Measurements from ENCODE around the gene ZNF74. TPM values are rescaled to one million over a fixed set of nuclear protein-coding genes. Genes with fewer than 3 reads are reported as not detected.

The ZNF74 gene
- total RNA-seq, 4 donors from 2014 or later: 8.2 to 32.0 (median 10.8) TPM

DNA sequence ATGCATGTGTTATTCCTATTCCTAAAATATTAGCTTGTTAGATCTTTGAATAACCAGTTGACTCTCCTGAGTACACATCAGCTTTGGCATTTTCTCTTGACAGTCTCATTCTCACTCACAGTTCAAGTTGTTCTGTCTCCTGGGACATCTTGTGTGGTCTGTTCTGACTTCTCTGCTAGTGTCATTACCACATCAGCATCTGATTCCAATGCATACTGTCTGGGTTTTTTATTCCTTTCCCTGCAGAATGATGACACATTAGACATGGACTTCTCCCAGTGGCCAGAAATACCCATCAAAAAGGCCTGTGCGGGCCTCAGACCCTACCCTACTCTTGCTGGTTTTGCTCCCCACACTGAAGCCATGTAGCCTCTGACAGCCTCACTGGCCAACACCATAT, 2.7 kb downstream of the ZNF74 start:
- no peaks in the 10 kb centered on the region for H3K9me3 ChIP-seq
- no peak for DNase-seq
- H3K36me3 ChIP-seq: no peaks in the 10 kb centered on the region
- no peak overlapping the region for H3K4me3 ChIP-seq
- H3K27me3 ChIP-seq: no peaks in the 10 kb centered on the region
- no peak overlapping the region for H3K27ac ChIP-seq
- TF ChIP-seq, protein P1, sequence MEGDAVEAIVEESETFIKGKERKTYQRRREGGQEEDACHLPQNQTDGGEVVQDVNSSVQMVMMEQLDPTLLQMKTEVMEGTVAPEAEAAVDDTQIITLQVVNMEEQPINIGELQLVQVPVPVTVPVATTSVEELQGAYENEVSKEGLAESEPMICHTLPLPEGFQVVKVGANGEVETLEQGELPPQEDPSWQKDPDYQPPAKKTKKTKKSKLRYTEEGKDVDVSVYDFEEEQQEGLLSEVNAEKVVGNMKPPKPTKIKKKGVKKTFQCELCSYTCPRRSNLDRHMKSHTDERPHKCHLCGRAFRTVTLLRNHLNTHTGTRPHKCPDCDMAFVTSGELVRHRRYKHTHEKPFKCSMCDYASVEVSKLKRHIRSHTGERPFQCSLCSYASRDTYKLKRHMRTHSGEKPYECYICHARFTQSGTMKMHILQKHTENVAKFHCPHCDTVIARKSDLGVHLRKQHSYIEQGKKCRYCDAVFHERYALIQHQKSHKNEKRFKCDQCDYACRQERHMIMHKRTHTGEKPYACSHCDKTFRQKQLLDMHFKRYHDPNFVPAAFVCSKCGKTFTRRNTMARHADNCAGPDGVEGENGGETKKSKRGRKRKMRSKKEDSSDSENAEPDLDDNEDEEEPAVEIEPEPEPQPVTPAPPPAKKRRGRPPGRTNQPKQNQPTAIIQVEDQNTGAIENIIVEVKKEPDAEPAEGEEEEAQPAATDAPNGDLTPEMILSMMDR (IDR thresholded peaks at IDR 0.05): no peak
- peaks cover 0 to 19% of the 10 kb centered on the region in 2 donors for H3K4me1 ChIP-seq
- intact Hi-C loops (cut with DNase I; ENCODE audit: low total_unique reads): no loop called here

DNA sequence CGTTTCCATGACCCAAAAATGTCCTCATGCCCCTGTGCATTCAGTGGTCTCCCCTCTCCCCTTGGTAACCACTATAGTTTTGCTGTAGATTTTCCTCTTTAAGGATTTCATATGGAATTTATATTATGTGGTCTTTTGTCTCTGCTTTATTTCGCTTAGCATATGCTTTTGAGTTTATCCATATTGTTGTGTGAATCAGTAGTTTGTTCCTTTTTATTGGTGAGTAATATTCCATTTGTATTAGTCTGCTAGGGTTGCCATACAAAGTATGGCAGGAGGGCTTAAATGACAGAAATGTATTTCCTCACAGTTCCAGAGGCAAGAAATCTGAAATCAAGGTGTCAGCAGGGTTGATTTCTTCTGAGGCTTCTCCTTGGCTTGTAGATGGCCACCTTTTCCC, 3.5 kb downstream of the ZNF74 start:
- no peak overlapping the region for H3K27ac ChIP-seq
- no peaks in the 10 kb centered on the region for H3K9me3 ChIP-seq
- no peaks in the 10 kb centered on the region for H3K27me3 ChIP-seq
- H3K4me3 ChIP-seq: no peak overlapping the region
- intact Hi-C loops (cut with DNase I; ENCODE audit: low total_unique reads): no loop called here
- peaks cover 0 to 19% of the 10 kb centered on the region in 2 donors for H3K4me1 ChIP-seq
- no peak for DNase-seq
- no peaks in the 10 kb centered on the region for H3K36me3 ChIP-seq
- TF ChIP-seq POLR2A (IDR thresholded peaks at IDR 0.05): no peak

DNA sequence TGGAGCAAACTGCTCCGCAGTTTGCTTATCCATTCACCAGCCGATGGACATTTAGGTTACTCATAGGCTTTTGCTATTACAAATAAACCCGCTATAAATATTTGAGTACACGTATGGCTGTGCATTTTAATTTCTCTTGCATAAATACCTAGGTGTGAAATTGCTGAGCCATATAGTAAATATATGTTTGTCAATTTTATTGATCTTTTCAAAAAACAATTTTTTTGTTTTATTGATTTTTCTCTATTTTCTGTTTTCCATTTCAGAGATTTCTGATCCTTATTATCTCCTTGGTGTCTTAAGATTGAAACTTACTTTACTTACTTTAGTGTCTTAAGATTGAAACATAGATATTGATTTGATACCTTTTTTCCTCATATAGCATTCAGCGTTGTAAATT, 4.5 kb downstream of the ZNF74 start:
- TF ChIP-seq POLR2A (IDR thresholded peaks at IDR 0.05): no peak
- TF ChIP-seq, protein P1 (IDR thresholded peaks at IDR 0.05): no peak
- H3K27ac ChIP-seq: no peak overlapping the region
- no peak for DNase-seq
- H3K36me3 ChIP-seq: no peaks in the 10 kb centered on the region
- H3K4me3 ChIP-seq: no peak overlapping the region
- H3K4me1 ChIP-seq: peaks cover 0 to 19% of the 10 kb centered on the region in 2 donors
- H3K27me3 ChIP-seq: no peaks in the 10 kb centered on the region
- intact Hi-C loops (cut with DNase I; ENCODE audit: low total_unique reads): no loop called here
- no peaks in the 10 kb centered on the region for H3K9me3 ChIP-seq

DNA sequence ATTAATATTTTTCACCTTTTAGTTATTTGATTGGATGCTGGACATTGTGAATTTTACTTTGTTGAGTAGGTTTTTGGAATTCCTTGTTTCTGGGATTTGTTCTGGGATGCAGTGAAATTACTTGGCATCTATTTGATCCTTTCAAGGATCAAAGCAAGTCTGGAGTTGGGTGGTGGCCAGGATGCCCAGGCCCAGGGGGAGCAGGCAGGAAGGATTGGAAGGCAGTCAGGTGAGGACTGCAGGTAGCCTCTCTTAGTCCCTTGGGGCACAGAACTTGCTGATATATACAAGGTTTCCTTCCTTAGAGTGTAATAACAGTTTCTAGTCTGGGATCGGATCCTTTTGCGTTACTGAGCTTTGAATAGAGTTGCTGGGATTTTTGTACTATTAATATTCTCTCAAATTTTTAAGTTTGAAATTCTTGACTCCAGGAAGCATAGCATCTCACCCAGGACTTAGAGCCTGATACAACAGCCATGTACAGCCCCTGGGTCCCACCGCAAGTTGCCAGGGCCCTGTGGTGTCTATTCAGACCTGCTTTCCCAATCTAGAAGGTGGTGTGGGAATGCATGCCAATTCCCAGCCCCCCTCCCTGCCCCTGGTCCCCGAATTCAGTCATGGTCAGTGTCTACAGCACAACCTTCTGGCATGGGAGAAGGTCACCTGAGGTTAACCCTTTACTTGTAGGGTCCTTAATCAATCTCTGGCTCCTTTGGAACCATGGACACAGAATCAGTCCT, 6.1 kb downstream of the ZNF74 start:
- Histone ChIP-seq H3K4me3 (no peak overlapping the region), H3K9me3 (no peaks in the 10 kb centered on the region), H3K27me3 (no peaks in the 10 kb centered on the region), H3K27ac (no peak overlapping the region), H3K36me3 (no peaks in the 10 kb centered on the region), H3K4me1 (peaks cover 0 to 13% of the 10 kb centered on the region in 2 donors)
- TF ChIP-seq, protein P1 (IDR thresholded peaks at IDR 0.05): no peak
- no peak for TF ChIP-seq POLR2A (IDR thresholded peaks at IDR 0.05)
- intact Hi-C loops (cut with DNase I; ENCODE audit: low total_unique reads): no loop called here
- no peak for DNase-seq

DNA sequence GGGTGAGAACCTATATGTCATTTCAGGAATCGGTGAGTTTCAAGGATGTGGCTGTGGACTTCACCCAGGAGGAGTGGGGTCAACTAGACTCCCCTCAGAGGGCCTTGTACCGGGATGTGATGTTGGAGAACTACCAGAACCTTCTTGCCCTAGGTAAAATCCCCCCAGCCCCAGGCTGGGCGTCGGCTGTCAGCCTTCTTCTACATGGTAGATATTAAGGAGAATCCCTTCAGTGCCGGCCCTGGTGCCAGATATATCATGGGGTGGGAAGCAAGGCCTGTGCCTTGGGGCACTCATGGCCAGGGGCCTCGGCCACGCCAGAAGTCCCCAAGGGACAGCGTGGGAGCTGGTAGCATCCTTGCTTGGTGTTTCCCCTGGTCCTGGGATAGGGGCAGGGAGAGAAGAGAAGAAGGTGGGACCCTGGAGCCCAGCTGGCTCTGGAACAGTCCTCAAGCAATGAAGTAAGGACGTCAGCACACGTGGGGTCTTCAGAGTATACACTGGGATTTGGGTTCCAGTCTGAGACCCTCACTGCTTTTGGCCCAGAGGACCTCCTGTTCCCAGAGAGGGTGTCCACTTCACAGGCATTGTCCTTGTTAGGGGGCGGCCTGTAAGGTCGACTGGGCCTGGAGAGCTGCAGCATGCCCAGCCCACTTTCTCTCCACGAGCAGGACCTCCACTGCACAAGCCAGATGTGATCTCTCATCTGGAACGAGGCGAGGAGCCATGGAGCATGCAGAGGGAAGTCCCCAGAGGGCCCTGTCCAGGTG, 6.8 kb downstream of the ZNF74 start:
- Histone ChIP-seq H3K27me3 (no peaks in the 10 kb centered on the region), H3K4me1 (peaks cover 0 to 5% of the 10 kb centered on the region in 2 donors), H3K9me3 (no peaks in the 10 kb centered on the region), H3K36me3 (no peaks in the 10 kb centered on the region), H3K27ac (no peak overlapping the region), H3K4me3 (no peak overlapping the region)
- intact Hi-C loops (cut with DNase I; ENCODE audit: low total_unique reads): no loop called here
- TF ChIP-seq, protein P1 (IDR thresholded peaks at IDR 0.05): no peak
- TF ChIP-seq POLR2A (IDR thresholded peaks at IDR 0.05): no peak
- no peak for DNase-seq
